ENCODE measurements around the gene ADAMTSL3.

The ADAMTSL3 gene

DNA sequence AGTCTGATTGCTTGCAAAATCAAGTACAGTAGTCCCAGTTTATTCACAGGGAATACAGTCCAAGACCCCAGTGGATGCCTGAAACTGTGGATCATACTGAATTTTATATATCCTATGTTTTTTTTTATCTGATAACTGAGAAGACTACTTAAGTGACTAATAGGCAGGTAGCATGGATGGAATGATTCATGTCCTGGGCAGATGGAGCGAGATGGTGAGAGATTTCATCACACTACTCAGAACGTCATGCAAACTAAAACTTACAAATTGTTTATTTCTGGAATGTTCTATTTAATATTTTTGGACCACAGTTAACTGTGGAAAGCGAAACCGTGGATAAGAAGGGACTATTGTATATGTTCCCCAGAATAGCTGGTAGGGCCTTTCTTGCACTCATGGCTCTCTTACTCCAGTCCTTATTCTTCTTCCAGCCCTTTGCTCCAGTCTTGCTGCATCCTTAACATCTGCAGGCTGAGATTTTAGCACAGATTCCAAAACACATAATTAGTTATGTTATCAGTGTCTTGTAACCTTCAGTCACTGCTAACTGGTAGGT lies 290.0 kb downstream of the ADAMTSL3 start:
- H3K36me3 ChIP-seq (ENCODE audit: control insufficient read depth, insufficient read depth, low read length) = no peaks in the 10 kb centered on the region
- H3K27me3 ChIP-seq (replicated peaks; ENCODE audit: control insufficient read depth, insufficient read depth, low read length) = no peaks in the 10 kb centered on the region
- TF ChIP-seq, protein P1, sequence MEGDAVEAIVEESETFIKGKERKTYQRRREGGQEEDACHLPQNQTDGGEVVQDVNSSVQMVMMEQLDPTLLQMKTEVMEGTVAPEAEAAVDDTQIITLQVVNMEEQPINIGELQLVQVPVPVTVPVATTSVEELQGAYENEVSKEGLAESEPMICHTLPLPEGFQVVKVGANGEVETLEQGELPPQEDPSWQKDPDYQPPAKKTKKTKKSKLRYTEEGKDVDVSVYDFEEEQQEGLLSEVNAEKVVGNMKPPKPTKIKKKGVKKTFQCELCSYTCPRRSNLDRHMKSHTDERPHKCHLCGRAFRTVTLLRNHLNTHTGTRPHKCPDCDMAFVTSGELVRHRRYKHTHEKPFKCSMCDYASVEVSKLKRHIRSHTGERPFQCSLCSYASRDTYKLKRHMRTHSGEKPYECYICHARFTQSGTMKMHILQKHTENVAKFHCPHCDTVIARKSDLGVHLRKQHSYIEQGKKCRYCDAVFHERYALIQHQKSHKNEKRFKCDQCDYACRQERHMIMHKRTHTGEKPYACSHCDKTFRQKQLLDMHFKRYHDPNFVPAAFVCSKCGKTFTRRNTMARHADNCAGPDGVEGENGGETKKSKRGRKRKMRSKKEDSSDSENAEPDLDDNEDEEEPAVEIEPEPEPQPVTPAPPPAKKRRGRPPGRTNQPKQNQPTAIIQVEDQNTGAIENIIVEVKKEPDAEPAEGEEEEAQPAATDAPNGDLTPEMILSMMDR (IDR thresholded peaks at IDR 0.05; ENCODE audit: insufficient read depth, low read length, poor library complexity, severe bottlenecking) = no peak
- DNase-seq (ENCODE audit: extremely low read depth, insufficient read length) = no peak
- no peak overlapping the region for H3K4me3 ChIP-seq (replicated peaks; ENCODE audit: low read depth, low read length)

DNA sequence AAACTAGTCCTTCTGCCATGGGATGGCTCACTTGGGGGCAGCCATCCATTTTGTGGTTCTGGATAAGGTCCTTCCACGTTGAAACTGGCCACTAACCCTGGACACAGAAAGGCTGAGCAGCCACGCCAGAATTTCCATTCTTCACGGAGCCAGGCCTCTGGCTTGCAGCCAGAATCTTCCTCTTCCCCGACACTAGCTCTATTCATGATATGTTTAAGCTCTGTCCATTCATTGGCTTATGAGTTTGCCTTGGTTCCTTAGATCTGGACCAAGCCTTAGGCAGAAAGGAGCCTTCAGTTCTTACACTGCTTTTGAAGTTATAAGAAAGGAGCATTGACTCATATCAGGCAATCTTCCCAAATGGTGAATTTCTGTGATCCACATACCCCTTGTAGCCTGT lies 293.2 kb downstream of the ADAMTSL3 start:
- no peak overlapping the region for H3K4me3 ChIP-seq (replicated peaks; ENCODE audit: low read depth, low read length)
- TF ChIP-seq, protein P1 (IDR thresholded peaks at IDR 0.05; ENCODE audit: insufficient read depth, low read length, poor library complexity, severe bottlenecking) = no peak
- H3K36me3 ChIP-seq (ENCODE audit: control insufficient read depth, insufficient read depth, low read length) = no peaks in the 10 kb centered on the region
- H3K27me3 ChIP-seq (replicated peaks; ENCODE audit: control insufficient read depth, insufficient read depth, low read length) = no peaks in the 10 kb centered on the region
- DNase-seq (ENCODE audit: extremely low read depth, insufficient read length) = no peak

DNA sequence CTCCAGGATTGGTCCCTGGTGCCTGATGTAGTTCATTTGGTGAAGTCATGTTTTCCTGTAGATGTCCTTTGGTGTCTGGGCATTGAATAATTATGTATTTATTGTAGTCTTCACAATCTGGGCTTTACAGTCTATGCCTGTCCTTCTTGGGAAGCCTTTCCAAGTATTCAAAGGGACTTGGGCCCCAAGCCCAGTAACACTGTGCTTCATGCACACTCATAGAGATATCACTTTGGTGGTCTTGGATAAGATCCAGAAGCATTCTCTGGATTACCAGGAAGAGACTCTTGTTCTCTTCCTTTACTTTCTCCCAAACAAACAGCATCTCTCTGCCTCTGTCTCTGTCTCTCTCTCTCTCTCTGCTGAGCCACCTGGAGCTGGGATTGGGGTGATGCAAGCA lies 300.6 kb downstream of the ADAMTSL3 start:
- no peak for DNase-seq (ENCODE audit: extremely low read depth, insufficient read length)
- H3K4me3 ChIP-seq (replicated peaks; ENCODE audit: low read depth, low read length) = no peak overlapping the region
- TF ChIP-seq, protein P1 (IDR thresholded peaks at IDR 0.05; ENCODE audit: insufficient read depth, low read length, poor library complexity, severe bottlenecking) = no peak
- H3K27me3 ChIP-seq (replicated peaks; ENCODE audit: control insufficient read depth, insufficient read depth, low read length) = no peaks in the 10 kb centered on the region
- H3K36me3 ChIP-seq (ENCODE audit: control insufficient read depth, insufficient read depth, low read length) = no peaks in the 10 kb centered on the region

DNA sequence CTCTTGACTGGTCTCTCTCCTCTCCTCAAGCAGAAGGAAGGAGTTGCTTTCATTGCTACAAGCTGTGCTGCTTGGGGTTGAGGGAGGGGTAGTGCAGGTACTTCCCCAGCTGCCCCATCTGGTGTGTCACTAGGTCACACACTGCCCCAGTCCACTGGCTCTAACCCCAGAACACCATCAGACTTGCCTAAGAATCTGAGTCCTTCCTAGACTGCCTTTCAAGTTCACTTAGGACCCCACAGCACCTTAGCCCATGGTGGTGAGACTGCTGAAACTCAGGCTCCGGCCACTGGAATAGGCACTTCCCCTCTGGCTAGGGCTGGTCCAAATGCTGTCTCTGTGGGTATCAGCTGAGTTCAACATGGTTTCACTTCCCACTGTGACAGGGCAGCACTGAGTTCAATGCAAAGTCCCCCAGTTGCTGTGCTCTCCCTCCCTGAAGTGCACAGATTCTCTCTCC lies 301.9 kb downstream of the ADAMTSL3 start:
- peak; percentile 73 for DNase-seq (ENCODE audit: extremely low read depth, insufficient read length)
- H3K27me3 ChIP-seq (replicated peaks; ENCODE audit: control insufficient read depth, insufficient read depth, low read length) = no peaks in the 10 kb centered on the region
- TF ChIP-seq, protein P1 (IDR thresholded peaks at IDR 0.05; ENCODE audit: insufficient read depth, low read length, poor library complexity, severe bottlenecking) = no peak
- no peak overlapping the region for H3K4me3 ChIP-seq (replicated peaks; ENCODE audit: low read depth, low read length)
- H3K36me3 ChIP-seq (ENCODE audit: control insufficient read depth, insufficient read depth, low read length) = no peaks in the 10 kb centered on the region

DNA sequence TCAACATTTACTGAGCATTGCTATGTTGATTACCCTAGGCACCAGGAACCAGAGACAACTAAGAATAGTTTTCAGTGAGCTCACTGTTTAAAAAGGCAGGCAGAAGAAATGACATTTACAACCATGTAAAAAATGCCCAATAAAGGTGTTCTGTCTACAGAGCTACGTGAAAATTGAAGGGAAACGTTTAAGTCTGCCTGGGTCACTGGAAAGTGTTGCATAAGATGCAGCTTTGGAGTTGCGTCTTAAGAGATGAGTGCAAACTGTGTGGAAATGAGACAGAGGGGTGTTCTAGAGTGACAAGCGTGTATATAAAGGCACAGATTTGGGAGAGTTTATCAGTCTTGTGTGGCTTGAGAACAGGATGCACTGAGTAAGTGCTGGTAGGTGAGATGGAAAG lies 303.0 kb downstream of the ADAMTSL3 start:
- no peaks in the 10 kb centered on the region for H3K36me3 ChIP-seq (ENCODE audit: control insufficient read depth, insufficient read depth, low read length)
- TF ChIP-seq, protein P1 (IDR thresholded peaks at IDR 0.05; ENCODE audit: insufficient read depth, low read length, poor library complexity, severe bottlenecking) = no peak
- DNase-seq (ENCODE audit: extremely low read depth, insufficient read length) = no peak
- H3K4me3 ChIP-seq (replicated peaks; ENCODE audit: low read depth, low read length) = no peak overlapping the region
- no peaks in the 10 kb centered on the region for H3K27me3 ChIP-seq (replicated peaks; ENCODE audit: control insufficient read depth, insufficient read depth, low read length)

DNA sequence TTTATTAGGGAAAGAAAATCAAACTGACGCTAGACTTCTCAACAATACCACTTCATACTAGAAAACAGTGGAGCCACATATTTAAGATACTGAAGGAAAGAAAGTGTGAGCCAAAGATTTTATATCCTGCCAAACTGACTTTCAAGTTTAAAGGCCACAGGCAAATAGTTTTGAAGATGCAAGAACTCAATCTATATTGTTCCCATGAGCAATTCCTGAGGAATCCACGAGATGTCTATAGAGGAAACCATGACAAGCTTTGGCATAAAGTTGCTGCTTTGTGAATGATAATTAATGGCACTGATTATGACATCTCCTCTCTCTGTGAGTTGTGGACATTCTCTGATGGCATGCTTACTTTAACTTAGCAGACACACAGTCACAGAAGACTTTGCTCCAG lies 305.6 kb downstream of the ADAMTSL3 start:
- Histone ChIP-seq H3K36me3 (ENCODE audit: control insufficient read depth, insufficient read depth, low read length) (no peaks in the 10 kb centered on the region), H3K4me3 (replicated peaks; ENCODE audit: low read depth, low read length) (no peak overlapping the region), H3K27me3 (replicated peaks; ENCODE audit: control insufficient read depth, insufficient read depth, low read length) (no peaks in the 10 kb centered on the region)
- TF ChIP-seq, protein P1 (IDR thresholded peaks at IDR 0.05; ENCODE audit: insufficient read depth, low read length, poor library complexity, severe bottlenecking) = no peak
- DNase-seq (ENCODE audit: extremely low read depth, insufficient read length) = no peak

All from GM06990 (cell line).